HG03066 (cell line): ENCODE data around the gene YIF1A.
"Not testable (repeated sequence)": the region's sequence is repeated elsewhere in the genome, so short reads cannot be mapped to it uniquely, and the experiment has no call there.

Experiments used
- ATAC-seq: cut with Tn5 transposase; IDR thresholded peaks from one replicate; pipeline ENCODE4 v1.9.1; 2021; ENCODE audit warnings: low read depth; ENCODE audit not compliant: unreplicated experiment

Gene YIF1A

GRCh38 chr11:66326261-66327111, 37.5 kb upstream of the YIF1A start:
- ATAC-seq: no peak

- ATAC-seq: no peak
Observed at GRCh38 chr11:66325263-66325671, 36.3 kb upstream of the YIF1A start.

DNA sequence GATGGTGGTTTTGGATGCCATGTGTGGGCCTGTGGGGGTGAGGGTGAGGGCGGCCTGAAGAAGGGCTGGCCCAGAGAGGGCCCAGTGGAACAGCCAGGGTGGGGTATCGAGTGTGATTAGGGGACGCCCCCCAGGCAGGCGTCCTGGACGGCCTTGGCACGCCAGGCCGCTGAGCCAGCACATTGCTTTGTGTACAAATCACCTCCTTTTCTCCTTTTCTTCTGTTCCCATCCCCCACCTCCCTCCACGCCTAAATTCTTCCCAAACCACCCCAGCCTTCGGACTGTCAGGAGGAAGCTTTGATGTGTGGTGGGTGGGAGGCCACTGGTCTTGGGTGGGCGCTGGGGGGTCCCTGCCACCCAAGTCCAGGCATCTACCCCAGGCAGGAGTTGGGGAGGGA, 35.7 kb upstream of the YIF1A start:
- no peak for ATAC-seq

- no peak for ATAC-seq
Observed at GRCh38 chr11:66323684-66324083, 34.7 kb upstream of the YIF1A start.

DNA sequence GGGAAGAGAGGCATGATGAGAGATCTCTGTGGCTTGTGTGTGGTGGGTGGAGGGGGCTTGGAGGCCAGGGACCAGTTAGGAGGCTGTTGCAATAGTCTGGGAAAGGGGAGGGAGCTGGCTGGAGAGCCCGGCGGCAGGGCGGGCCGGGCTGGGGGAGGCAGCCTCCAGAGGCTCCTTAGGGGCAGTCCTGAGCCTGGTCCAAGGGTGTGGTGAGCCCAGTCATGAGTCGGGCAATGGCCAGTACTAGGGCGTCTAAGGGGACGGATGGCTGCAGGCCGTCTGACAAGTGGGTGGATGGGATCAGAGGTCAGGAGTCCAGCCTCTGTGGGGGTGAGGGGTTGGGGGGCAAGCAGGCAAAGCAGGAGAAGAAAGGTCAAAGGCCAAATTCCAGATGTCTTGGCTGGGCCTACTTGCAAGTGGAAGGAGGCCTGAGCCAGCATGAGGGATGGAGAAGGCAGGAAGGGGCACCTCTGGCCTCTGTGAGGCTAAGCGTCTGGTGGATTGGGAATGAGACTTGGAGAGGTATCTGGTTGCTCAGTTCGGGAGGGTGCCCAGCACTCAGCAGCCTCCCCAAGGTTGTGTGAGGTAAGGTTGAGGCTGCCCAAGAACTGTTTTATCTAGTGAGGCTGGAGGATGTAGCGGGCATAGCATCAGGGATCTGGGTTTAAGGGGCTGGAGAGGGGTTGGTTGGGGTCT, 33.9 kb upstream of the YIF1A start:
- ATAC-seq: no peak

GRCh38 chr11:66321606-66322005, 32.7 kb upstream of the YIF1A start:
- no peak for ATAC-seq

- ATAC-seq: not testable (repeated sequence)
Observed at GRCh38 chr11:66320748-66321147, 31.8 kb upstream of the YIF1A start.

- not testable (repeated sequence) for ATAC-seq
Observed at GRCh38 chr11:66320289-66320688, 31.3 kb upstream of the YIF1A start.

GRCh38 chr11:66318600-66318970, 29.6 kb upstream of the YIF1A start:
- no peak for ATAC-seq

DNA sequence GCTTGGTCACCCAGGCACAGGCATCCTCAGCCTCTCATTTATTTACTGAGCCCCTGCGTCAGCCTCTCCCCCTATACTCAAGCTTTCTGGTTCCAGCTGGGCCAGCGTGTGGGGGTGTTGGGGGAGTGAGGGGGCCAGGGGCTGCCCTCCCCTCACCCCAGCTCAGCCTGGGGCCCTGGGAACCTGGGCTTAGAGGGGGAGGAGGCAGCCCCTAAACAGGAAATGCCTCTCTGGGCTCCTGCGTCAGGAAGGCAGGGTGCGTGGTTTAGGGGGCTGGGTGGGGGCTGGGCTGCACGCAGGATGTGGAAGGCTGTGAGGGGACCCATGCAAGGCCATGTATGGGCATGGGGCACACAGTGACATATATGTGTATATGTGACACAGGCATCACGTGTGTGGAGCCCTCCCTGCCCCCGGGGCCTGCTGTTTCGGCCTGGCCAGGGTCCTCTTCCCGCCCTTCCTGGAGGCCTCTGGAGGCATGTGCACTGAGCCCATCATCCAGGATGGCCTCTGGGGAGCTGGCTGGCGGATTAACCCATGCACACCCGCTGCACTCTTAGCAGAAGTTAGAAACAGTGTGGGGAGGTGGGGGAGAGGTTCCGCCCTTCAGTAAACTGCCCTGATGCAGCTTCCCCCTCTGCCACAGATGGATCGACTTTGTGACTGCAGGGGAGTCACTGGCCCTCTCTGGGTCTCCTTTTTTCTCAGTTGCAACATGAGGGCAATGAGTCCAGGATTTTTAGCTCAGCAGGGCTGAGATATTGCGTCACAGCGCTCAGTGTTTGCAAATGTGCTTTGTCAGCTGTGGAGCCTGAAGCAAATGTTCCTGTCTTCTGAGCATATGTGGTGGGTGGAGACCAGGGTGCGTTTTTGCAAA, 29.0 kb upstream of the YIF1A start:
- no peak for ATAC-seq

GRCh38 chr11:66317322-66317722, 28.4 kb upstream of the YIF1A start:
- ATAC-seq: no peak

- ATAC-seq: no peak
Observed at GRCh38 chr11:66316849-66317251, 27.9 kb upstream of the YIF1A start, which contains the start of gene CD248. CD248 (minus strand) TSS chr11:66317044; CDS start chr11:66317027, 17 bp downstream.

GRCh38 chr11:66315921-66316811, 27.2 kb upstream of the YIF1A start:
- ATAC-seq: no peak

DNA sequence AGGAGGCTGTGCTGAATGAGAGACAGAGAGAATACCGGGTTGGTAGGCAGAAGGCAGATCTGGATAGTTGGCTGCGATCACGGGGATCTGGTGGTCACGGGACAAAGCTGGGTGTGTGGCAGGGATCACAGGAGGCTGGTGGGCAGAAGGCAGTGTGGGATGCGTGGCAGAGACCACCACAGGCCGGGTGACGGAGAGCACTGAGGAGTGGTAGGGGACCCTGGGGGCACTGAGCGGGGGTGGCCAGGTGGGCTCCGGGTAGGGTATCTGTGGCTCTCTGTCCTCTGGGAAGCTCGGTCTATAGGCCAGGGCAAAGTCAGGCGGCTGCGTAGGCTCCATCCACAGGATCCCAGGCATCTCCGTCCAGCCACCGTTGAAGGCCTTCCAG, 26.5 kb upstream of the YIF1A start:
- no peak for ATAC-seq

- ATAC-seq: no peak
Observed at GRCh38 chr11:66314561-66315497, 25.9 kb upstream of the YIF1A start.

GRCh38 chr11:66314186-66314501, 25.2 kb upstream of the YIF1A start:
- ATAC-seq: no peak

GRCh38 chr11:66313321-66314185, 24.6 kb upstream of the YIF1A start:
- no peak for ATAC-seq
